KBM-7 (cell line): ENCODE results near the gene ZNF292.
"Not testable (repeated sequence)": the region's sequence is repeated elsewhere in the genome, so short reads cannot be mapped to it uniquely, and the experiment has no call there.

Source experiments
- DNase-seq: peaks from one replicate; pipeline ENCODE4 v3.0.0-alpha.2; 2015
- in situ Hi-C: fragments of 300-500 bp; cut with MboI; formaldehyde crosslinking; loops from 2 replicates; pipeline ENCODE4 v1.14.3; 2020; ENCODE audit warnings: low sequenced_read_pairs, low pct_unique_long_range_greater_than_20kb, mixed read lengths

Gene ZNF292

GRCh38 chr6:87251225-87251624, 95.9 kb downstream of the ZNF292 start:
- DNase-seq, result no peak
- in situ Hi-C loops, result no loop called here

DNA sequence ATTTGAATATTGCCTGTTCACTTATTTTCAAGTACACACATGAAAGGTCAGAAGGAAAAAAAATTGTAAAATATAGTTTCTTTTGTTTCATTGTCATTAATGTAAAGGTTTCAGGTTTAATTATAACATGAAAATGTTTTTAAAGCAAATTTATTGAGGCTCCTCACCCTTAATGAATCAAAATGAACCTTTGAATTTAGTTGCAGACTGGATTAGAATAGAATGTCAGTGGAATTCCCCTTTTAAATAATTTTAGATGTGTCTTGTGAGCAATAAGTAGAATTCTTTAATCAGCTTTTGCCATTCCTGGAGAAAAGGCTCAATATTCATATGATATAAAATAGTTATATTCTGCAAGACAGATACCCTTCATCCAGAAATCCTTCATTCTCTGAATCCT, 96.4 kb downstream of the ZNF292 start:
- in situ Hi-C loops, result no loop called here
- DNase-seq, result no peak

- in situ Hi-C loops, result no loop called here
- no peak for DNase-seq
These were observed 101.7 kb downstream of the ZNF292 start for GRCh38 chr6:87257046-87257445.

DNA sequence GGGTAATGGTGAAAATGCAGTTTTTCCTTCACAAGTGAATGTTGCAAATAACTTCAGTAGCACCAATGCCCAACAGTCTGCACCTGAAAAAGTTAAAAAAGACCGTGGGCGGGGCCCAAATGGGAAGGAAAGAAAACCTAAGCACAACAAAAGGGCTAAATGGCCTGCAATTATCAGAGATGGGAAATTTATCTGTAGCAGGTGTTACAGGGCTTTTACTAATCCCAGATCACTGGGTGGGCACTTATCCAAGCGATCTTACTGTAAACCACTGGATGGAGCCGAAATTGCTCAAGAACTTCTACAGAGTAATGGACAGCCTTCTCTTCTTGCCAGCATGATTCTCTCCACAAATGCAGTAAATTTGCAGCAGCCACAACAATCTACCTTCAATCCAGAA, 102.2 kb downstream of the ZNF292 start:
- no peak for DNase-seq
- in situ Hi-C loops, result no loop called here

GRCh38 chr6:87257975-87258374, 102.6 kb downstream of the ZNF292 start:
- no peak for DNase-seq
- in situ Hi-C loops, result no loop called here

DNA sequence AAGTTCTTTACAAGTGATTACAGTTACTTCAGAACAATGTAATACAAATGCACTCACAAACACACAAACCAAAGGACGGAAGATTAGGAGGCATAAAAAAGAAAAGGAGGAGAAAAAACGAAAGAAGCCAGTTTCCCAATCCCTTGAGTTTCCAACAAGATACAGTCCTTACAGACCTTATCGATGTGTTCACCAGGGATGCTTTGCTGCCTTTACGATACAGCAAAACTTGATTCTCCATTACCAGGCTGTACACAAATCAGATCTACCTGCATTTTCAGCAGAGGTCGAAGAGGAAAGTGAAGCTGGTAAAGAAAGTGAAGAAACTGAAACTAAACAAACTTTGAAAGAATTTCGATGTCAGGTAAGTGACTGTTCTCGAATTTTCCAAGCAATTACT, 104.4 kb downstream of the ZNF292 start:
- in situ Hi-C loops, result no loop called here
- DNase-seq, result no peak

DNA sequence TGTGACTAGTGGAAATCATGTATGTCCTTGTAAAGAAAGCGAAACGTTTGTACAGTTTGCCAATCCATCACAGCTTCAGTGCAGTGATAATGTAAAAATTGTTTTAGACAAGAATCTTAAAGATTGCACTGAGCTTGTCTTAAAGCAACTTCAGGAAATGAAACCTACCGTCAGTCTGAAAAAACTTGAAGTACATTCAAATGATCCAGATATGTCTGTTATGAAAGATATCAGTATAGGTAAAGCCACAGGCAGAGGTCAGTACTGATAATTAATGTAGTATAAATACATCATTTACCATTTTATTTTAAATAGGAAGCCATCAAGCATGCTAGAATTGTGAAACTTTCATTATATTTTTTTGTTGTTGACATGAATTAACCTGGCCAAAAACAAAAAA, 106.2 kb downstream of the ZNF292 start:
- in situ Hi-C loops, result no loop called here
- DNase-seq, result no peak

GRCh38 chr6:87264481-87264880, 109.1 kb downstream of the ZNF292 start:
- no peak for DNase-seq
- in situ Hi-C loops, result no loop called here

GRCh38 chr6:87274660-87275274, 119.4 kb downstream of the ZNF292 start:
- DNase-seq, result no peak
- in situ Hi-C loops, result no loop called here

- no peak for DNase-seq
- in situ Hi-C loops, result no loop called here
These were observed 121.3 kb downstream of the ZNF292 start for GRCh38 chr6:87276624-87277023.

DNA sequence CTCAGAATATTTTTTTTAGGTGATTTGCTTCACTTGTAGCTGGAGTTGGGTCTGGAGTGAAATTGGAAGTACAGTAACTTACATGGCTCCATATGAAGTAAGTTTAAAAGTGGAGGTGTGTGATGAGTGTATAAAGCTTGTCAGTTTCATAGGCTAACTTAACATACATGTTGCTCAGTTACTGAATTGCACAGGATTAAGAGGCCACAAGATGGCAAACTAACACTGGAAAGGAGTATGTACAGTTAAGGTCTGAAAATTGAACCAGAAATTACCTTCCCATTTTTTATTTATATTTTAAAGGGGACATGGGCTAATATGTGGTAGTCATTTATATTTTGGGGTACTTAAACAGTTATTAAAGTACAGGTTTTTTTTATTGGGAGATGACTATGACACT, 121.8 kb downstream of the ZNF292 start:
- peak; percentile 16 for DNase-seq
- in situ Hi-C loops, result no loop called here

- no peak for DNase-seq
- in situ Hi-C loops, result no loop called here
These were observed 123.8 kb downstream of the ZNF292 start for GRCh38 chr6:87279196-87279595.

GRCh38 chr6:87281426-87281825, 126.1 kb downstream of the ZNF292 start:
- DNase-seq, result no peak
- in situ Hi-C loops, result no loop called here

DNA sequence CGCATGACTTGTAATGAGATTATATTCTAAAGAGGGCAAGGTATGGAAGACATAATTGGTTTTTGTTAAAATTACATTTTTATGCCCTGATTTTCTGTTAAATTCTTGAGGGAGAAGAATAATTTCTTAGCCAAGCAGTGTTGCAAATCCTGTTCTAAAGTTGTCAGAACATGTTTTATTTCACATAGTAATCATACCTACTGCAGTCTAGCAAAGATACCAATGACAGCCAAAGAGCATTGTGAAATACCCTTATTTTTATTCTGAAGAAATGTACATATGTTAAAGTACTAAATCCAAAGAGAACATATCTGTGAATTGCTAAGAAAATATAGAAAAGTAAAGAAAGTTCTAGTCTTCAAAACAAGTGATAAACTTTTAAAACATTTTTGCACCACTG, 127.4 kb downstream of the ZNF292 start:
- in situ Hi-C loops, result no loop called here

GRCh38 chr6:87283461-87283860, 128.1 kb downstream of the ZNF292 start:
- in situ Hi-C loops, result no loop called here
- DNase-seq, result no peak

More for the DNA sequence above, 127.4 kb downstream of the ZNF292 start:
- no peak for DNase-seq

GRCh38 chr6:87287251-87287650, 131.9 kb downstream of the ZNF292 start:
- DNase-seq, result no peak
- in situ Hi-C loops, result no loop called here

GRCh38 chr6:87289571-87289970, 134.2 kb downstream of the ZNF292 start:
- no peak for DNase-seq
- in situ Hi-C loops, result no loop called here

- in situ Hi-C loops, result no loop called here
- no peak for DNase-seq
These were observed 136.5 kb downstream of the ZNF292 start for GRCh38 chr6:87291883-87292282.

DNA sequence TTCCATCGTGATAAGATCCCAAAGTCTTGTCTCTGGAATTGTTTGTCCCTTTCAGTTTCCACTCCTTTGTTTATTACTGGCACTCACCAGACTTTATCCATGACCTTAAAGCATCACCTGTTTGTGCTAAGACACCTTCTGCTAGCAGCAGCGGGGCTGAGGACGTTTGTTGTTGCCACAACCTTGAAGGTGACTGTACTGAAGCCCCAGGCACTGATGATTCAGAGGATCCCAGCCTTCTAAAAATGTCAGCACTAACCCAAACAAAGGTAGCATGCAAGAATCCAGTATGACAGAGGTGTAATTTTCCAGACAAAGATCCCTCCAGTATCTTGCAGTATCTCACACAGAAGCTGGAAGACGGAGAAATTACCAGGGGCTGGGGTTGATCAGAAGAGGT, 138.2 kb downstream of the ZNF292 start:
- DNase-seq, result no peak
- in situ Hi-C loops, result no loop called here

DNA sequence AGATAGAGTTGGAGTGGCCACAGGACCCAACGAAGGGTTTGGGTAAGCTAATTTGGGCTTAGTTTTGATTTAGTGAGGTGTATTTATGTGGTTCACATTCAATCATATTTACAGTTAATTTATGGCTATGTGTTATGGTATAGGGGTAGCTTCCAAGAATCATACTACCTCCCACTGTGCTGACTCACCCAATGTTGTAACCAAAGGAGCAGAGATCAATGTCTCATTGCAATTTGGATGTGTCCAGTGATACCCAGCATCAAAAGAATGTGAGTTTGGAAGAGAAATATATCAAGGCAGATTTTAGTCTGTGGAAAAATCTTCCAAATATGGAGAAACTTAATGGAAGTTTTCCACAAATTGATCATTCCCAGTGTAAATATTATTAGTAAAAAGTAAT, 141.8 kb downstream of the ZNF292 start:
- in situ Hi-C loops, result no loop called here
- no peak for DNase-seq

DNA sequence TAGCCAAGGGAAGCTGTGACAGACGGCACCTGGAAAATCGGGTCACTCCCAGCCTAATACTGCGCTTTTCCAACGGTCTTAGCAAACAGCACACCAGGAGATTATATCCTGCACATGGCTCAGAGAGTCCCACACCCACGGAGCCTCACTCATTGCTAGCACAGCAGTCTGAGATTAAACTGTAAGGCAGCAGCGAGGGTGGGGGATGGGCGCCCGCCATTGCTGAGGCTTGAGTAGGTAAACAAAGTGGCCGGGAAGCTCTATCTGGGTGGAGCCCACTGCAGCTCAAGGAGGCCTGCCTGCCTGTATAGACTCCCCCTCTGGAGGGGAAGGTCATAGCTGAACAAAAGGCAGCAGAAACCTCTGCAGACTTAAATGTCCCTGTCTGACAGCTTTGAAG, 145.9 kb downstream of the ZNF292 start:
- DNase-seq, in situ Hi-C loops: not testable (repeated sequence)

GRCh38 chr6:87308970-87309369, 153.6 kb downstream of the ZNF292 start:
- DNase-seq, result no peak
- in situ Hi-C loops, result no loop called here
